Lung (tissue), 12 donors: Measurements from ENCODE around the gene EPHA8. TPM values are rescaled to one million over a fixed set of nuclear protein-coding genes. Genes with fewer than 3 reads are reported as not detected.

Experiments
- ATAC-seq: fragments of 200-7000 bp; cut with Tn5 transposase; one replicate; pipeline ENCODE4 v1.9.1; 2020; ENCODE audit warnings: moderate number of reproducible peaks; ENCODE audit not compliant: insufficient read depth, low FRiP score
- DNase-seq, 3 donors: peaks; one replicate each; pipeline ENCODE4 v3.0.0-alpha.2; 2013 to 2017
- H3K27ac ChIP-seq, 2 donors: one replicate each; pipeline ENCODE4 v1.5.1; 2013; ENCODE audit warnings: mild to moderate bottlenecking in 2 of 2, moderate library complexity in 2 of 2, control low read depth in 1 of 2, inconsistent platforms in 1 of 2, low read depth in 1 of 2, low read length in 1 of 2
- H3K27me3 ChIP-seq, 3 donors: one replicate each; pipeline ENCODE4 v1.5.1; 2013; ENCODE audit warnings: low read length in 2 of 3; ENCODE audit not compliant: control insufficient read depth in 3 of 3, insufficient read depth in 3 of 3
- H3K36me3 ChIP-seq, 4 donors: one replicate each; pipeline ENCODE4 v1.5.1; 2013; ENCODE audit warnings: low read length in 4 of 4, mild to moderate bottlenecking in 1 of 4, moderate library complexity in 1 of 4; ENCODE audit not compliant: control insufficient read depth in 4 of 4, insufficient read depth in 4 of 4
- H3K4me1 ChIP-seq, 5 donors: one replicate each; pipeline ENCODE4 v1.5.1; 2013; ENCODE audit warnings: low read length in 5 of 5, mild to moderate bottlenecking in 2 of 5, moderate library complexity in 1 of 5; ENCODE audit not compliant: control insufficient read depth in 5 of 5, insufficient read depth in 5 of 5
- H3K4me3 ChIP-seq: one replicate; pipeline ENCODE4 v1.5.1; 2013; ENCODE audit warnings: mild to moderate bottlenecking, control low read depth, moderate library complexity
- H3K9ac ChIP-seq, 2 donors: one replicate each; pipeline ENCODE4 v1.5.1; 2013; ENCODE audit warnings: low read length in 2 of 2, control low read depth in 1 of 2; ENCODE audit not compliant: insufficient read depth in 1 of 2
- H3K9me3 ChIP-seq, 4 donors: one replicate each; pipeline ENCODE4 v1.5.1; 2013; ENCODE audit warnings: low read length in 3 of 4, mild to moderate bottlenecking in 1 of 4, moderate library complexity in 1 of 4; ENCODE audit not compliant: control insufficient read depth in 4 of 4, insufficient read depth in 3 of 4
- CTCF ChIP-seq: IDR thresholded peaks from 2 replicates; pipeline ENCODE4 v1.5.1; 2012; ENCODE audit warnings: mild to moderate bottlenecking; ENCODE audit errors: control extremely low read depth, extremely low read depth
- WGBS, 2 donors: extraction: QIAGEN DNeasy Blood & Tissue Kit; methylation state at CpG; one replicate each; pipeline ENCODE4 v1.1.7; 2013; 5-methylcytosine and 5-hydroxymethylcytosine counted together
- polyA plus RNA-seq, 2 donors: library from polyadenylated mRNA; stranded (reverse); fragments of 200-250 nt; gene quantifications; one replicate each; pipeline ENCODE4 v1.2.1, GENCODE V29; 2013
- total RNA-seq, 2 donors: library from RNA; depleted of rRNA in 1 of 2; stranded (reverse); fragments of >200 nt in 1 of 2; gene quantifications; one replicate each; pipeline ENCODE4 v1.2.1, GENCODE V29; 2014 to 2021
- donor health status: control.
- donor health status: control.
- donor health status: Bipolar disorder and iron deficiency.
- donor health status: healthy.
- donor health status: DM: yes; HTN: yes; CAD: no.

EPHA8 gene
- total and polyA plus RNA-seq, 4 donors: 0.01 TPM; not detected in 3

GRCh38 chr1:22629886-22630285, 66.6 kb downstream of the EPHA8 start:
- H3K4me3 ChIP-seq: no peak overlapping the region
- no peaks in the 10 kb centered on the region for H3K4me1 ChIP-seq
- DNase-seq (peak in 1 of 3 donors; percentile 20), ATAC-seq (no peak)
- H3K9ac ChIP-seq: no peak overlapping the region
- WGBS, 2 donors: 35 to 36% methylated on average over 2 of the region's 2 CpGs
- no peak for TF ChIP-seq CTCF
- H3K36me3 ChIP-seq: no peaks in the 10 kb centered on the region
- peaks cover 0 to 5% (median 0%) of the 10 kb centered on the region in 4 donors for H3K9me3 ChIP-seq
- no peak overlapping the region for H3K27ac ChIP-seq
- H3K27me3 ChIP-seq: peaks cover 0 to 18% (median 9%) of the 10 kb centered on the region in 3 donors

GRCh38 chr1:22633697-22634463, 70.6 kb downstream of the EPHA8 start:
- Histone ChIP-seq H3K27ac (no peak overlapping the region), H3K9me3 (no peaks in the 10 kb centered on the region), H3K4me1 (peaks cover 0 to 8% (median 0%) of the 10 kb centered on the region in 5 donors), H3K4me3 (no peak overlapping the region), H3K27me3 (peaks cover 0 to 11% (median 0%) of the 10 kb centered on the region in 3 donors), H3K9ac (no peak overlapping the region), H3K36me3 (no peaks in the 10 kb centered on the region)
- DNase-seq: no peak
- no peak for TF ChIP-seq CTCF
- no peak for ATAC-seq
- WGBS, 2 donors: 81 to 92% methylated on average over 10 of the region's 10 CpGs

GRCh38 chr1:22635436-22635835, 72.1 kb downstream of the EPHA8 start:
- H3K4me3 ChIP-seq: no peak overlapping the region

More at GRCh38 chr1:22635436-22635835, 72.1 kb downstream of the EPHA8 start:
- H3K4me1 ChIP-seq: peaks cover 0 to 8% (median 0%) of the 10 kb centered on the region in 5 donors
- H3K9me3 ChIP-seq: no peaks in the 10 kb centered on the region
- no peak overlapping the region for H3K27ac ChIP-seq
- no peak for DNase-seq
- no peak overlapping the region for H3K9ac ChIP-seq
- peaks cover 0 to 11% (median 0%) of the 10 kb centered on the region in 3 donors for H3K27me3 ChIP-seq
- H3K36me3 ChIP-seq: no peaks in the 10 kb centered on the region
- 64 to 70% methylated on average over 7 of the region's 7 CpGs for WGBS, 2 donors
- TF ChIP-seq CTCF: no peak
- no peak for ATAC-seq
